ENCODE measurements around the gene INPP5B. TPM values are rescaled to one million over a fixed set of nuclear protein-coding genes. Genes with fewer than 3 reads are reported as not detected.

Gene INPP5B
- total and polyA plus RNA-seq, 9 of the 15 experiments (the other 6 are each of a cell fraction or from before 2014, with no cell fraction given) = 14.1 to 28.7 (median 20.9) TPM

- TF ChIP-seq ZNF277 (CRISPR knock-in tag; IDR thresholded peaks at IDR 0.05; ENCODE audit: borderline replicate concordance) (no peak), ZEB2 (IDR thresholded peaks at IDR 0.05) (0 out of 2 replicates have a peak, but pooled peaks have one; percentile 35), ZNF41 (CRISPR knock-in tag; conservative IDR thresholded peaks at IDR 0.05) (no peak), CBX2 (IDR thresholded peaks at IDR 0.05; ENCODE audit: insufficient read depth, low read length, poor library complexity, severe bottlenecking) (no peak), ZBTB17 (CRISPR knock-in tag; IDR thresholded peaks at IDR 0.05) (no peak), POLR2AphosphoS5 (IDR thresholded peaks at IDR 0.05; ENCODE audit: control insufficient read depth, insufficient read depth, low read depth, low read length) (no peak), HDAC8 (tag; IDR thresholded peaks at IDR 0.05) (no peak), ETV1 (tag; conservative IDR thresholded peaks at IDR 0.05; ENCODE audit: low read depth) (no peak), NR2C1 (IDR thresholded peaks at IDR 0.05) (no peak), NR2C1 (tag; IDR thresholded peaks at IDR 0.05) (no peak), PHF8 (IDR thresholded peaks at IDR 0.05; ENCODE audit: borderline replicate concordance, low read length) (no peak), SFPQ (IDR thresholded peaks at IDR 0.05; ENCODE audit: low read depth, low read length) (no peak), ZBTB34 (CRISPR knock-in tag; IDR thresholded peaks at IDR 0.05) (no peak), MEIS2 (IDR thresholded peaks at IDR 0.05; ENCODE audit: partially characterized antibody) (no peak), HMGN3 (IDR thresholded peaks at IDR 0.05; ENCODE audit: borderline replicate concordance, extremely low read depth, insufficient read length, low read depth, low read length) (no peak), MYNN (IDR thresholded peaks at IDR 0.05) (no peak), MYNN (CRISPR knock-in tag; IDR thresholded peaks at IDR 0.05) (no peak), FOXA3 (CRISPR knock-in tag; conservative IDR thresholded peaks at IDR 0.05 in 1 of 2, IDR thresholded peaks at IDR 0.05 in 1 of 2) (no peak), ZNF586 (CRISPR knock-in tag; conservative IDR thresholded peaks at IDR 0.05) (no peak), IRF9 (tag; IDR thresholded peaks at IDR 0.05) (no peak), DIDO1 (tag; IDR thresholded peaks at IDR 0.05; ENCODE audit: low read depth) (no peak), FOXK2 (conservative IDR thresholded peaks at IDR 0.05 in 1 of 2, IDR thresholded peaks at IDR 0.05 in 1 of 2; ENCODE audit: low read depth in 2 of 2) (no peak), FOXA1 (IDR thresholded peaks at IDR 0.05; ENCODE audit: borderline replicate concordance) (no peak)
Measured at GRCh38 chr1:37865348-37866120, 81.3 kb downstream of the INPP5B start (continued).

Measured in K562 (cell line).